Neural progenitor cell (in vitro differentiated cells): Measurements from ENCODE around the gene RERE. TPM values are rescaled to one million over a fixed set of nuclear protein-coding genes. Genes with fewer than 3 reads are reported as not detected.

ENCODE experiments used
- DNase-seq: peaks from one replicate; pipeline ENCODE4 v3.0.0-alpha.2; 2016; ENCODE audit warnings: low spot score
- H2AFZ ChIP-seq: fragments of 200-600 bp; sonication (generic); replicated peaks from 2 replicates; pipeline ENCODE4 v1.6.1; 2016; ENCODE audit warnings: antibody characterized with exemption
- H3F3A ChIP-seq: fragments of 200-600 bp; sonication (generic); 2 replicates; pipeline ENCODE4 v1.6.1; 2016; ENCODE audit warnings: antibody characterized with exemption, low read depth
- H3K27ac ChIP-seq: fragments of 200-600 bp; sonication (generic); 2 replicates; pipeline ENCODE4 v1.5.1; 2016; ENCODE audit warnings: mild to moderate bottlenecking
- H3K27me3 ChIP-seq: fragments of 200-600 bp; sonication (generic); 2 replicates; pipeline ENCODE4 v1.6.1; 2016; ENCODE audit warnings: mild to moderate bottlenecking, moderate library complexity
- H3K36me3 ChIP-seq: fragments of 200-600 bp; sonication (generic); 2 replicates; pipeline ENCODE4 v1.5.1; 2016
- H3K4me1 ChIP-seq: fragments of 200-600 bp; sonication (generic); 2 replicates; pipeline ENCODE4 v1.6.1; 2016; ENCODE audit warnings: mixed run types
- H3K4me2 ChIP-seq: fragments of 200-600 bp; sonication (generic); 2 replicates; pipeline ENCODE4 v1.6.1; 2016
- H3K4me3 ChIP-seq: fragments of 200-600 bp; sonication (generic); 2 replicates; pipeline ENCODE4 v1.5.1; 2016
- H3K79me2 ChIP-seq: fragments of 200-600 bp; sonication (generic); 2 replicates; pipeline ENCODE4 v1.6.1; 2016; ENCODE audit warnings: low read depth
- H3K9ac ChIP-seq: fragments of 200-600 bp; sonication (generic); 2 replicates; pipeline ENCODE4 v1.6.1; 2016
- H3K9me3 ChIP-seq: fragments of 200-600 bp; sonication (generic); 2 replicates; pipeline ENCODE4 v1.5.1; 2016; ENCODE audit warnings: low read depth
- H4K20me1 ChIP-seq: fragments of 200-600 bp; sonication (generic); 2 replicates; pipeline ENCODE4 v1.6.1; 2016; ENCODE audit warnings: low read depth
- H3K27ac Mint-ChIP-seq: 3 replicates; pipeline ENCODE4 v1.8.0; 2021; ENCODE audit warnings: mixed read lengths
- H3K27me3 Mint-ChIP-seq: 2 replicates; pipeline ENCODE4 v1.8.0; 2022; ENCODE audit warnings: low read depth, mild to moderate bottlenecking, inconsistent platforms, moderate library complexity, mixed read lengths; ENCODE audit not compliant: insufficient read depth
- H3K36me3 Mint-ChIP-seq: 3 replicates; pipeline ENCODE4 v1.8.0; 2021; ENCODE audit warnings: mixed read lengths
- H3K4me1 Mint-ChIP-seq: 3 replicates; pipeline ENCODE4 v1.8.0; 2021; ENCODE audit warnings: mixed read lengths
- H3K4me3 Mint-ChIP-seq: 3 replicates; pipeline ENCODE4 v1.8.0; 2021; ENCODE audit warnings: mild to moderate bottlenecking, moderate library complexity, mixed read lengths
- H3K9me3 Mint-ChIP-seq: 3 replicates; pipeline ENCODE4 v1.8.0; 2020; ENCODE audit warnings: mixed read lengths
- EZH2 ChIP-seq: fragments of 200-600 bp; sonication (generic); IDR thresholded peaks from 2 replicates; pipeline ENCODE4 v1.6.1; 2017; ENCODE audit warnings: antibody characterized with exemption, mild to moderate bottlenecking, moderate library complexity
- EZH2phosphoT487 ChIP-seq: fragments of 200-600 bp; sonication (generic); IDR thresholded peaks from 2 replicates; pipeline ENCODE4 v1.6.1; 2017; ENCODE audit warnings: antibody characterized with exemption
- total RNA-seq: library from RNA; depleted of rRNA; stranded (reverse); fragments of >200 nt; gene quantifications from 2 replicates; pipeline ENCODE4 v1.2.3, GENCODE V29; 2015; ENCODE audit warnings: low replicate concordance
- TF ChIP-seq, protein P1 (sequence below): fragments of 200-600 bp; sonication (generic); IDR thresholded peaks from 2 replicates; pipeline ENCODE4 v1.5.1; 2017; ENCODE audit warnings: antibody characterized with exemption, mild to moderate bottlenecking

The RERE gene
- total RNA-seq, 1 donor from 2014 or later, result 29.8 TPM

DNA sequence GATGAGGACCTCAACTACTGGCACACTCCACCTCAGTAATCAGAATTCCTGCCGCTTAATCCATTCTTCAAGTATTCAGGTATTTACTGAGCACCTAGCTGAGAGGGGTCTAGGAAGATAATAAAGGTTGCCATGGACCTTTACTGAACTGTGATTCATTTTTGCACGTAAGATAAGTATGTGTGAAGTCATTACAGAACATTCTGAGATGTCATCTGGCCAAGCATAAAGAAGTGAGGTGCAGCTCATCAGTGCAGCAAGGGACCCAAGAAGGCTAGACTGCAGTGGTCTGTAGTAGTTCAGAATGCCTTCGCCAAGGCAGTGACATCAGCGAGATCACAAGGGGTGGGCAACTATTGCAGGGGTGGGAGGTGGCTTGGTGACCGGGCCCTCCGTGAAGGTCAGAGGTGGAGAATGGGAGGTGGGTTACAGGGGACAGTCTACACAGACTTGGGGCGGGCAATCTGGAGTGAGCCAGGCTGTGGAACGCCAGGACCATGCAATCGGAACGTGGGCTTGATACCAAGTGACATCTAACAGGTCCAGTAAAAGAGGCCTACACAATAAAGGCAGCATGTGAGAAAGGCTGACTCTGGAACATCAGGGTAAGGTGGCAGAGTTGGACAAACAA, 392.2 kb downstream of the RERE start:
- no peak for DNase-seq
- Histone ChIP-seq H3F3A (peaks cover 41% of the 10 kb centered on the region), H3K4me3 (no peak overlapping the region), H4K20me1 (peaks cover 64% of the 10 kb centered on the region), H2AFZ (no peak overlapping the region), H3K27me3 (no peaks in the 10 kb centered on the region), H3K9ac (no peak overlapping the region), H3K9me3 (no peaks in the 10 kb centered on the region), H3K27ac (no peak overlapping the region), H3K36me3 (no peaks in the 10 kb centered on the region), H3K4me2 (no peak overlapping the region), H3K79me2 (peaks cover 50% of the 10 kb centered on the region), H3K4me1 (peaks cover 37% of the 10 kb centered on the region)
- peaks cover 5% of the 10 kb centered on the region for H3K36me3 Mint-ChIP-seq
- peaks cover 25% of the 10 kb centered on the region for H3K4me1 Mint-ChIP-seq
- H3K27ac Mint-ChIP-seq, result no peak overlapping the region
- no peaks in the 10 kb centered on the region for H3K9me3 Mint-ChIP-seq
- H3K4me3 Mint-ChIP-seq, result peak overlapping the region; percentile 43
- no peaks in the 10 kb centered on the region for H3K27me3 Mint-ChIP-seq
- no peak for TF ChIP-seq EZH2
- no peak for TF ChIP-seq EZH2phosphoT487
- TF ChIP-seq, protein P1, sequence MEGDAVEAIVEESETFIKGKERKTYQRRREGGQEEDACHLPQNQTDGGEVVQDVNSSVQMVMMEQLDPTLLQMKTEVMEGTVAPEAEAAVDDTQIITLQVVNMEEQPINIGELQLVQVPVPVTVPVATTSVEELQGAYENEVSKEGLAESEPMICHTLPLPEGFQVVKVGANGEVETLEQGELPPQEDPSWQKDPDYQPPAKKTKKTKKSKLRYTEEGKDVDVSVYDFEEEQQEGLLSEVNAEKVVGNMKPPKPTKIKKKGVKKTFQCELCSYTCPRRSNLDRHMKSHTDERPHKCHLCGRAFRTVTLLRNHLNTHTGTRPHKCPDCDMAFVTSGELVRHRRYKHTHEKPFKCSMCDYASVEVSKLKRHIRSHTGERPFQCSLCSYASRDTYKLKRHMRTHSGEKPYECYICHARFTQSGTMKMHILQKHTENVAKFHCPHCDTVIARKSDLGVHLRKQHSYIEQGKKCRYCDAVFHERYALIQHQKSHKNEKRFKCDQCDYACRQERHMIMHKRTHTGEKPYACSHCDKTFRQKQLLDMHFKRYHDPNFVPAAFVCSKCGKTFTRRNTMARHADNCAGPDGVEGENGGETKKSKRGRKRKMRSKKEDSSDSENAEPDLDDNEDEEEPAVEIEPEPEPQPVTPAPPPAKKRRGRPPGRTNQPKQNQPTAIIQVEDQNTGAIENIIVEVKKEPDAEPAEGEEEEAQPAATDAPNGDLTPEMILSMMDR, result no peak

GRCh38 chr1:8424539-8425116, 392.8 kb downstream of the RERE start:
- H2AFZ ChIP-seq, result no peak overlapping the region
- Mint-ChIP-seq H3K27ac (peak overlapping the region; percentile 21), H3K9me3 (no peaks in the 10 kb centered on the region), H3K4me1 (peaks cover 25% of the 10 kb centered on the region), H3K4me3 (peak overlapping the region; percentile 87), H3K36me3 (peaks cover 5% of the 10 kb centered on the region), H3K27me3 (no peaks in the 10 kb centered on the region)
- peak; percentile 61 for DNase-seq
- H3K9ac ChIP-seq, result no peak overlapping the region
- peak overlapping the region; percentile 91 for H3K27ac ChIP-seq
- peak overlapping the region; percentile 92 for H3K4me3 ChIP-seq
- H3K36me3 ChIP-seq, result no peaks in the 10 kb centered on the region
- H3K4me2 ChIP-seq, result peak overlapping the region; percentile 83
- peaks cover 64% of the 10 kb centered on the region for H4K20me1 ChIP-seq
- H3K9me3 ChIP-seq, result no peaks in the 10 kb centered on the region
- peaks cover 43% of the 10 kb centered on the region for H3K4me1 ChIP-seq
- H3F3A ChIP-seq, result peaks cover 47% of the 10 kb centered on the region
- H3K27me3 ChIP-seq, result no peaks in the 10 kb centered on the region
- H3K79me2 ChIP-seq, result peaks cover 50% of the 10 kb centered on the region
- TF ChIP-seq, protein P1, result no peak
- TF ChIP-seq EZH2, result no peak
- TF ChIP-seq EZH2phosphoT487, result no peak

GRCh38 chr1:8423692-8424538, 393.5 kb downstream of the RERE start:
- H3K4me1 Mint-ChIP-seq, result peaks cover 25% of the 10 kb centered on the region
- DNase-seq, result peak; percentile 90
- Histone ChIP-seq H3F3A (peaks cover 55% of the 10 kb centered on the region), H3K9me3 (no peaks in the 10 kb centered on the region), H3K4me2 (peak overlapping the region; percentile 90), H2AFZ (peak overlapping the region; percentile 14), H3K27ac (peak overlapping the region; percentile 91), H4K20me1 (peaks cover 68% of the 10 kb centered on the region), H3K4me1 (peaks cover 50% of the 10 kb centered on the region), H3K36me3 (no peaks in the 10 kb centered on the region), H3K9ac (no peak overlapping the region), H3K27me3 (no peaks in the 10 kb centered on the region), H3K79me2 (peaks cover 53% of the 10 kb centered on the region), H3K4me3 (peak overlapping the region; percentile 92)
- peak overlapping the region; percentile 87 for H3K4me3 Mint-ChIP-seq
- H3K36me3 Mint-ChIP-seq, result peaks cover 5% of the 10 kb centered on the region
- H3K9me3 Mint-ChIP-seq, result no peaks in the 10 kb centered on the region
- H3K27me3 Mint-ChIP-seq, result no peaks in the 10 kb centered on the region
- TF ChIP-seq EZH2, result no peak
- TF ChIP-seq, protein P1, result peak; percentile 21
- H3K27ac Mint-ChIP-seq, result peak overlapping the region; percentile 21
